HepG2 (cell line): ENCODE measurements around the gene GADD45GIP1. TPM values are rescaled to one million over a fixed set of nuclear protein-coding genes. Genes with fewer than 3 reads are reported as not detected.
A peak's percentile ranks its signal among the peaks of the same experiment; 100 is the strongest.

ENCODE experiments used
- FLYWCH1 ChIP-seq: sonication (generic); formaldehyde crosslinking; IDR thresholded peaks from 2 replicates; pipeline ENCODE4 v1.8.1; 2023; ENCODE audit warnings: mild to moderate bottlenecking, missing genetic modification reagents
- GABPB1 ChIP-seq: IDR thresholded peaks from 2 replicates; pipeline ENCODE4 v1.6.1; 2016; ENCODE audit warnings: mild to moderate bottlenecking, missing genetic modification reagents, moderate library complexity, missing compliant biosample characterization
- GTF2F1 ChIP-seq: fragments of 150-350 bp; IDR thresholded peaks from 2 replicates; pipeline ENCODE4 v1.6.1; 2014; ENCODE audit warnings: low read length
- HOXA7 ChIP-seq: sonication (generic); formaldehyde crosslinking; IDR thresholded peaks from 2 replicates; pipeline ENCODE4 v1.8.1; 2022; ENCODE audit warnings: mild to moderate bottlenecking, missing genetic modification reagents, moderate library complexity
- HOXA9 ChIP-seq: sonication (generic); formaldehyde crosslinking; IDR thresholded peaks from 2 replicates; pipeline ENCODE4 v1.8.1; 2022; ENCODE audit warnings: missing genetic modification reagents, mild to moderate bottlenecking, moderate library complexity, borderline replicate concordance
- IRF2 ChIP-seq: IDR thresholded peaks from 2 replicates; pipeline ENCODE4 v1.6.1; 2018; ENCODE audit warnings: missing genetic modification reagents, missing compliant biosample characterization
- MAFK ChIP-seq, 2 experiments: IDR thresholded peaks in 1 of 2; conservative IDR thresholded peaks in 1 of 2; 2 replicates each; pipeline ENCODE4 v1.6.1; 2011; ENCODE audit warnings: improper control_type of control experiment in 2 of 2, low read length in 2 of 2
- MTF1 ChIP-seq: sonication (generic); formaldehyde crosslinking; IDR thresholded peaks from 2 replicates; pipeline ENCODE4 v1.5.0; 2020; ENCODE audit warnings: missing genetic modification reagents
- PAX8 ChIP-seq: sonication (generic); formaldehyde crosslinking; IDR thresholded peaks from 2 replicates; pipeline ENCODE4 v1.8.0; 2022; ENCODE audit warnings: mild to moderate bottlenecking, missing genetic modification reagents, borderline replicate concordance
- POLR2AphosphoS5 ChIP-seq: IDR thresholded peaks from 2 replicates; pipeline ENCODE4 v1.6.1; 2012; ENCODE audit warnings: low read depth, low read length
- SALL2 ChIP-seq: sonication (generic); formaldehyde crosslinking; IDR thresholded peaks from 2 replicates; pipeline ENCODE4 v1.8.1; 2023; ENCODE audit warnings: mild to moderate bottlenecking, missing genetic modification reagents, inconsistent platforms
- SOX5 ChIP-seq: IDR thresholded peaks from 2 replicates; pipeline ENCODE4 v1.6.1; 2016; ENCODE audit warnings: borderline replicate concordance
- TAF1 ChIP-seq: sonication (generic); formaldehyde crosslinking; IDR thresholded peaks from 2 replicates; pipeline ENCODE4 v1.4.0; 2020; ENCODE audit warnings: missing genetic modification reagents
- TEAD3 ChIP-seq: optimal IDR thresholded peaks from 2 replicates; pipeline ENCODE3; 2016; ENCODE audit warnings: borderline replicate concordance
- ZNF121 ChIP-seq: sonication (generic); formaldehyde crosslinking; IDR thresholded peaks from 2 replicates; pipeline ENCODE4 v1.5.0; 2020; ENCODE audit warnings: mild to moderate bottlenecking, missing genetic modification reagents
- ZNF234 ChIP-seq: sonication (generic); formaldehyde crosslinking; conservative IDR thresholded peaks from 2 replicates; pipeline ENCODE4 v1.5.1; 2020; ENCODE audit warnings: mild to moderate bottlenecking, missing genetic modification reagents
- ZNF317 ChIP-seq: sonication (generic); formaldehyde crosslinking; IDR thresholded peaks from 2 replicates; pipeline ENCODE4 v1.5.0; 2020; ENCODE audit warnings: mild to moderate bottlenecking, missing genetic modification reagents
- ZNF567 ChIP-seq: sonication (generic); formaldehyde crosslinking; IDR thresholded peaks from 2 replicates; pipeline ENCODE4 v1.8.1; 2023; ENCODE audit warnings: mild to moderate bottlenecking, missing genetic modification reagents, borderline replicate concordance
- ZNF577 ChIP-seq: sonication (generic); formaldehyde crosslinking; IDR thresholded peaks from 2 replicates; pipeline ENCODE4 v1.4.0; 2020; ENCODE audit warnings: mild to moderate bottlenecking, low read depth, missing genetic modification reagents, borderline replicate concordance
- ZNF589 ChIP-seq: sonication (generic); formaldehyde crosslinking; conservative IDR thresholded peaks from 2 replicates; pipeline ENCODE4 v1.8.0; 2022; ENCODE audit warnings: mild to moderate bottlenecking, moderate library complexity, missing genetic modification reagents
- ZNF737 ChIP-seq: sonication (generic); formaldehyde crosslinking; IDR thresholded peaks from 2 replicates; pipeline ENCODE4 v1.5.0; 2020; ENCODE audit warnings: missing genetic modification reagents, mild to moderate bottlenecking, borderline replicate concordance
- polyA plus RNA-seq, 8 experiments: library from polyadenylated mRNA; depleted of rRNA in 3 of 8; stranded (reverse) in 7 of 8; unstranded in 1 of 8; fragments of >200 nt; fragmentation: Illumina TruSeq in 4 of 8; extraction: Trizol in 4 of 8; gene quantifications; 2 replicates each; pipeline versions ENCODE4 v1.2.1 to v1.2.3, GENCODE V29; 2011 to 2016; ENCODE audit warnings: low read depth in 4 of 8, missing spikeins in 1 of 8, mixed read lengths in 1 of 8; ENCODE audit not compliant: insufficient read depth in 1 of 8
- total RNA-seq, 5 experiments: library from RNA; depleted of rRNA; stranded (reverse); fragments of >200 nt; fragmentation: Illumina TruSeq; extraction: Trizol; gene quantifications; 2 replicates each; pipeline ENCODE4 v1.2.3, GENCODE V29; 2016; ENCODE audit warnings: low read depth in 1 of 5
- TF ChIP-seq, protein P1 (sequence below): fragments of 450-650 bp; IDR thresholded peaks from 2 replicates; pipeline ENCODE4 v1.6.1; 2017
- TF ChIP-seq, protein P2 (sequence below): sonication (generic); formaldehyde crosslinking; IDR thresholded peaks from 2 replicates; pipeline ENCODE4 v1.8.0; 2022; ENCODE audit warnings: missing genetic modification reagents, mild to moderate bottlenecking, borderline replicate concordance
- TF ChIP-seq, protein P3 (sequence below): sonication (generic); formaldehyde crosslinking; IDR thresholded peaks from 2 replicates; pipeline ENCODE4 v1.4.0; 2020; ENCODE audit warnings: mild to moderate bottlenecking, missing genetic modification reagents
- TF ChIP-seq, protein P4 (sequence below): sonication (generic); formaldehyde crosslinking; IDR thresholded peaks from 2 replicates; pipeline ENCODE4 v1.4.0; 2020; ENCODE audit warnings: missing genetic modification reagents
- TF ChIP-seq, protein P5 (sequence below): fragments of 450-650 bp; IDR thresholded peaks from 2 replicates; pipeline ENCODE4 v1.6.1; 2016

The GADD45GIP1 gene
- total and polyA plus RNA-seq, 2 of the 13 experiments (the other 11 are each of a cell fraction or from before 2014, with no cell fraction given) = 24.6 to 30.7 TPM

DNA sequence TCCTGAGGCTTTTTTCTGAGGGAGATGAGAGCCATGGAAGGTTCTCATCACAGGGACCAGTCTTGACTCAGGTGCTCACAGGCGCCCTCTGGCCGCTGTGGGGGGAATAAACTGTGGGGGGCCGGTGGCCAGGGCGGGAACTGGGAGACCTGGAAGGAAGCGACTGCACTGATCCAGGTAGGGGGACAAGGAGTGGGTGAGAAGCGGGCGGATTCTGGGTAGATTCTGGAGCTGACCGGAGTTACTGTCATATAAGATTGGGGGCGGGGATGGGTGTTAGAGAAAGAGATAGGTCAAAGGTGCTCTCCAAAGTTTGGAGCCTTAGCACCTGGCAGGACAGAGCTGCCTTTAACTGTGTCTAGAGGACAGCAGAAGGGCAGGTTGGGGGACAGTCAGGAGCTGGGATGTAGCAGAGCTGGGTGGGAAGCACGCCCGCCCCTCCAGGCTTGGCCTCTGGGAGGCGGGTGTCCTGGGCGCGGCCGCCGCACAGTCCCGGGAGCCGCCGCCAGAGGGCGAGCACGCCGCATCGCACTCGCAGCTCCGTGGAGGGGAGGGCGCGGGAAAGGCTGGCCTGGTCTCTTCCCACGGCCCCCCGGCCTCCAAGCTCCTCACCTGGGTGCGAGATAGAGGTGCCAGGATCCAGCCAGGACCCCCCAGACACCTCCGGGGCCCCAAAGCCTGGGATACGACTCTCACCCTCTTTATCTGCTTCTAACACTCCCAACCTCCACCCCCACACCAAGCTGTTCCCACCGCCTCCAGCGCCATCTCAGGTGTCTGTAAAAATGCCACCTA is 8.2 kb upstream of the GADD45GIP1 start (continued):
- peak; percentile 75; the same call in 1 of the 2 replicates for TF ChIP-seq SALL2 (CRISPR knock-in tag)
- TF ChIP-seq ZNF567 = no peak; the same call in 1 of the 2 replicates
- TF ChIP-seq, protein P1, sequence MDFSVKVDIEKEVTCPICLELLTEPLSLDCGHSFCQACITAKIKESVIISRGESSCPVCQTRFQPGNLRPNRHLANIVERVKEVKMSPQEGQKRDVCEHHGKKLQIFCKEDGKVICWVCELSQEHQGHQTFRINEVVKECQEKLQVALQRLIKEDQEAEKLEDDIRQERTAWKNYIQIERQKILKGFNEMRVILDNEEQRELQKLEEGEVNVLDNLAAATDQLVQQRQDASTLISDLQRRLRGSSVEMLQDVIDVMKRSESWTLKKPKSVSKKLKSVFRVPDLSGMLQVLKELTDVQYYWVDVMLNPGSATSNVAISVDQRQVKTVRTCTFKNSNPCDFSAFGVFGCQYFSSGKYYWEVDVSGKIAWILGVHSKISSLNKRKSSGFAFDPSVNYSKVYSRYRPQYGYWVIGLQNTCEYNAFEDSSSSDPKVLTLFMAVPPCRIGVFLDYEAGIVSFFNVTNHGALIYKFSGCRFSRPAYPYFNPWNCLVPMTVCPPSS = no peak
- peak; percentile 33; the same call in 1 of the 2 replicates for TF ChIP-seq TAF1
- TF ChIP-seq, protein P2, sequence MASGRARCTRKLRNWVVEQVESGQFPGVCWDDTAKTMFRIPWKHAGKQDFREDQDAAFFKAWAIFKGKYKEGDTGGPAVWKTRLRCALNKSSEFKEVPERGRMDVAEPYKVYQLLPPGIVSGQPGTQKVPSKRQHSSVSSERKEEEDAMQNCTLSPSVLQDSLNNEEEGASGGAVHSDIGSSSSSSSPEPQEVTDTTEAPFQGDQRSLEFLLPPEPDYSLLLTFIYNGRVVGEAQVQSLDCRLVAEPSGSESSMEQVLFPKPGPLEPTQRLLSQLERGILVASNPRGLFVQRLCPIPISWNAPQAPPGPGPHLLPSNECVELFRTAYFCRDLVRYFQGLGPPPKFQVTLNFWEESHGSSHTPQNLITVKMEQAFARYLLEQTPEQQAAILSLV (CRISPR knock-in tag) = 0 out of 2 replicates have a peak, but pooled peaks have one; percentile 28
- no peak for TF ChIP-seq ZNF121
- no peak for TF ChIP-seq ZNF737
- no peak for TF ChIP-seq ZNF577 (CRISPR knock-in tag)
- no peak for TF ChIP-seq POLR2AphosphoS5
- TF ChIP-seq SOX5 = no peak
- TF ChIP-seq TEAD3 = peak; percentile 44
- TF ChIP-seq, protein P3, sequence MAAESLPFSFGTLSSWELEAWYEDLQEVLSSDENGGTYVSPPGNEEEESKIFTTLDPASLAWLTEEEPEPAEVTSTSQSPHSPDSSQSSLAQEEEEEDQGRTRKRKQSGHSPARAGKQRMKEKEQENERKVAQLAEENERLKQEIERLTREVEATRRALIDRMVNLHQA (CRISPR knock-in tag) = no peak
- TF ChIP-seq MAFK (conservative IDR thresholded peaks at IDR 0.05 in 1 of 2, IDR thresholded peaks at IDR 0.05 in 1 of 2; ENCODE audit: low read length in 2 of 2) = no peak
- no peak for TF ChIP-seq GTF2F1
- no peak for TF ChIP-seq ZNF317 (CRISPR knock-in tag)
- no peak for TF ChIP-seq IRF2 (CRISPR knock-in tag)
- TF ChIP-seq ZNF234 (CRISPR knock-in tag) = no peak
- TF ChIP-seq, protein P4, sequence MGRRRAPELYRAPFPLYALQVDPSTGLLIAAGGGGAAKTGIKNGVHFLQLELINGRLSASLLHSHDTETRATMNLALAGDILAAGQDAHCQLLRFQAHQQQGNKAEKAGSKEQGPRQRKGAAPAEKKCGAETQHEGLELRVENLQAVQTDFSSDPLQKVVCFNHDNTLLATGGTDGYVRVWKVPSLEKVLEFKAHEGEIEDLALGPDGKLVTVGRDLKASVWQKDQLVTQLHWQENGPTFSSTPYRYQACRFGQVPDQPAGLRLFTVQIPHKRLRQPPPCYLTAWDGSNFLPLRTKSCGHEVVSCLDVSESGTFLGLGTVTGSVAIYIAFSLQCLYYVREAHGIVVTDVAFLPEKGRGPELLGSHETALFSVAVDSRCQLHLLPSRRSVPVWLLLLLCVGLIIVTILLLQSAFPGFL (CRISPR knock-in tag) = no peak
- no peak for TF ChIP-seq FLYWCH1
- TF ChIP-seq MTF1 = no peak
- TF ChIP-seq HOXA9 (CRISPR knock-in tag) = no peak
- no peak for TF ChIP-seq HOXA7
- peak; percentile 70; the same call in 1 of the 2 replicates for TF ChIP-seq GABPB1
- TF ChIP-seq, protein P5, sequence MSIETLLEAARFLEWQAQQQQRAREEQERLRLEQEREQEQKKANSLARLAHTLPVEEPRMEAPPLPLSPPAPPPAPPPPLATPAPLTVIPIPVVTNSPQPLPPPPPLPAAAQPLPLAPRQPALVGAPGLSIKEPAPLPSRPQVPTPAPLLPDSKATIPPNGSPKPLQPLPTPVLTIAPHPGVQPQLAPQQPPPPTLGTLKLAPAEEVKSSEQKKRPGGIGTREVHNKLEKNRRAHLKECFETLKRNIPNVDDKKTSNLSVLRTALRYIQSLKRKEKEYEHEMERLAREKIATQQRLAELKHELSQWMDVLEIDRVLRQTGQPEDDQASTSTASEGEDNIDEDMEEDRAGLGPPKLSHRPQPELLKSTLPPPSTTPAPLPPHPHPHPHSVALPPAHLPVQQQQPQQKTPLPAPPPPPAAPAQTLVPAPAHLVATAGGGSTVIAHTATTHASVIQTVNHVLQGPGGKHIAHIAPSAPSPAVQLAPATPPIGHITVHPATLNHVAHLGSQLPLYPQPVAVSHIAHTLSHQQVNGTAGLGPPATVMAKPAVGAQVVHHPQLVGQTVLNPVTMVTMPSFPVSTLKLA = no peak
- TF ChIP-seq ZNF589 (CRISPR knock-in tag) = no peak
- TF ChIP-seq PAX8 = no peak
